Measurements from ENCODE around the gene KCNH6. TPM values are rescaled to one million over a fixed set of nuclear protein-coding genes. Genes with fewer than 3 reads are reported as not detected.
A peak's percentile ranks its signal among the peaks of the same experiment; 100 is the strongest.

Gene KCNH6
- total RNA-seq, 1 donor from 2014 or later = 4.4 TPM

- DNase-seq (ENCODE audit: extremely low spot score, unreplicated experiment) = no peak
- no peak for TF ChIP-seq CTCF (conservative IDR thresholded peaks at IDR 0.05)
- Mint-ChIP-seq H3K27me3 (no peaks in the 10 kb centered on the region), H3K4me3 (peak overlapping the region; percentile 92), H3K36me3 (peaks cover 11% of the 10 kb centered on the region), H3K9me3 (no peaks in the 10 kb centered on the region), H3K27ac (peak overlapping the region; percentile 87), H3K4me1 (ENCODE audit: unreplicated experiment) (peaks cover 35% of the 10 kb centered on the region)
These were observed 27.9 kb downstream of the KCNH6 start for GRCh38 chr17:63550817-63551639.

GRCh38 chr17:63552211-63552610 is 29.1 kb downstream of the KCNH6 start:
- Mint-ChIP-seq H3K27me3 (no peaks in the 10 kb centered on the region), H3K36me3 (peaks cover 12% of the 10 kb centered on the region), H3K4me1 (ENCODE audit: unreplicated experiment) (peaks cover 35% of the 10 kb centered on the region), H3K4me3 (peak overlapping the region; percentile 92), H3K9me3 (no peaks in the 10 kb centered on the region), H3K27ac (peak overlapping the region; percentile 87)
- TF ChIP-seq CTCF (conservative IDR thresholded peaks at IDR 0.05) = no peak
- no peak for DNase-seq (ENCODE audit: extremely low spot score, unreplicated experiment)

GRCh38 chr17:63555500-63556156 is 32.5 kb downstream of the KCNH6 start:
- no peaks in the 10 kb centered on the region for H3K9me3 Mint-ChIP-seq
- H3K4me3 Mint-ChIP-seq = no peak overlapping the region
- DNase-seq (ENCODE audit: extremely low spot score, unreplicated experiment) = no peak
- no peaks in the 10 kb centered on the region for H3K27me3 Mint-ChIP-seq
- H3K27ac Mint-ChIP-seq = no peak overlapping the region
- TF ChIP-seq CTCF (conservative IDR thresholded peaks at IDR 0.05) = no peak
- peaks cover 35% of the 10 kb centered on the region for H3K4me1 Mint-ChIP-seq (ENCODE audit: unreplicated experiment)
- H3K36me3 Mint-ChIP-seq = peaks cover 12% of the 10 kb centered on the region

- Mint-ChIP-seq H3K36me3 (peaks cover 12% of the 10 kb centered on the region), H3K4me3 (no peak overlapping the region), H3K27ac (no peak overlapping the region), H3K27me3 (no peaks in the 10 kb centered on the region), H3K9me3 (no peaks in the 10 kb centered on the region), H3K4me1 (ENCODE audit: unreplicated experiment) (peaks cover 27% of the 10 kb centered on the region)
- TF ChIP-seq CTCF (conservative IDR thresholded peaks at IDR 0.05) = no peak
- no peak for DNase-seq (ENCODE audit: extremely low spot score, unreplicated experiment)
These were observed 34.3 kb downstream of the KCNH6 start for GRCh38 chr17:63557416-63557815.

- DNase-seq (ENCODE audit: extremely low spot score, unreplicated experiment) = no peak
- no peaks in the 10 kb centered on the region for H3K9me3 Mint-ChIP-seq
- peaks cover 22% of the 10 kb centered on the region for H3K4me1 Mint-ChIP-seq (ENCODE audit: unreplicated experiment)
- no peaks in the 10 kb centered on the region for H3K27me3 Mint-ChIP-seq
- peaks cover 12% of the 10 kb centered on the region for H3K36me3 Mint-ChIP-seq
- no peak overlapping the region for H3K27ac Mint-ChIP-seq
- no peak overlapping the region for H3K4me3 Mint-ChIP-seq
- TF ChIP-seq CTCF (conservative IDR thresholded peaks at IDR 0.05) = no peak
These were observed 35.3 kb downstream of the KCNH6 start for GRCh38 chr17:63558441-63558840.

Data from type B pancreatic cell (in vitro differentiated cells).